Measurements from ENCODE around the gene CDC5L.
A peak's percentile ranks its signal among the peaks of the same experiment; 100 is the strongest.
"Not testable (repeated sequence)": the region's sequence is repeated elsewhere in the genome, so short reads cannot be mapped to it uniquely, and the experiment has no call there.

Gene CDC5L

DNA sequence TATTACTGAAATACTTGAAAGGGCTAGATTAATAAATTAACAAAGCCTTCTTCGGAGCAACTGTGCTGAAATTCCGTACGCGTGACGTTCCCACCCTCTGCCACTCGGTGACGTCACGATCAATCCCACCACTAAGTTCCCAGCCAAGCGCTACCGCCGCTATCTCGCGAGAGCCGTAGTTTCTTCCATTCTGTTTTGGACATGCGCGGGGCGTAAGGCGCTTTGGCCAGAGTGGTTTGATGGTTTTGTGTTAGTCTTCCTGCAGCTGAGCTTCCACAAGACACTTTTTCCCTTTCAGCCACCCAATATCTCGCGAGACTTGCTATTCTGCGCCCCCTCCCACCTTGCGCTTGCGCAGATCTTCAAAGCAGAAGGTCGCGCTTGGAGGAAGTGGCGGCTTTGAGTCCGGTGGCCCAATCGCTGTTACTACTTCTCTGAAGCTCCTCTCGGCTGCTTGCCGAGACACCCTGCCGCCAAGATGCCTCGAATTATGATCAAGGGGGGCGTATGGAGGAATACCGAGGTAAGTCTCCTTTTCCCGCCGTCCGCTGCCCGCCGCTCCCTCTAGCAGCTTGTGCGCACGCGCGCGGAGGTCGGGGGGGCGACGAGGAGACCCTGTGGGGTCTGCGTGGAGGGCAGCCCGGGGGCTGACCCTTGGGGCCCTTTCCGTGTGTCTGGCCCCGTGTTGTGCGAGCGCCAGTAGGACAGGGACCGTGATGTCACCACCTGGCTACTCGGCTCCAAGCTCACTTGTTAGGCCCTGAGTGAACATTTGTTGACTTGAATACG lies at the start of gene CDC5L:
Gene CDC5L, plus strand, starts transcription at position 361 of the 789 bp plus-strand sequence. Its CDS starts 118 bp downstream, at position 479.
- DNase-seq = peak; percentile 90

DNA sequence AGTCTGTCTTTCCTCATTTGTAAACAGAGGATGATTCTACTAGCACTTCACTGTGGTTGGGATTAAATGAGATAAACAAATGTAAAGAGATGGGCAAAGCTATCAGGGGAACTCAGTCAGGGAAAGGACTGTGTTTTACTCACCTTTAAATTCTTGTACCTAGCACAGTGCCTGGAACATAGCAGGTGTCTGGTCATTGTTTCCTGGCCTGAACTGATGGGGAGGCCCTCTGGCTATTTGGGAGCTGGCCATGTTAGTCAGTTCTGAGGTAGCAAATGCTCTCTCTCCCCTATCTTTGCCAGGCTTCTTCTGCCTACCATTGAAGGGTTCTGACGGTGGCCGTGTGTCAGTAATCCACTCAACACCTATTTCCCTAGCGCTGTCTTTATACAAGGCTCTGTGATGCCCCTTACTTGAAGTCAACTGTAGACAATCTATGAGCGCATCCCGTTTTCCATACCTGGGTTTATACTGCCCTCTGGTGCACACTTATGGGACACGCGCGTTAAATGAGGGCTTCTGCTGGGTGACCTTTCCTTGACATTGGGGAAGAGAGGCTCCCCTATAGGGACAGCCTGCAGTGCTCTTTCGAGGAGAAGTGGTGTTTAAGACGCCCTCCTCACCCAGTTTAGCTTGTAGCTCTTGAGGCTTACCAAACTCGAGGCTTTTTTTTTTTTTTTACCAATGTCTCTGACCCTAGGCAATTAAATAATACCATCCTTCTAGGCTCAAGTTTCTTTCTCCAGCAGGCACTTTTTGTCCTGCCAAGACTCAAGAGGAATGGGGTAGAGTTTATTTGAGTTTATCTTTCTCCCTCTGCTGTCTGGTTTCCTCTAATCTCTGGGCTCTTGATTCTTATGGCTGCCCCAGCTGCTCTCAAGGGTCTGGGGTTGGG lies 49.0 kb upstream of the CDC5L start:
- DNase-seq = peak; percentile 68

DNA sequence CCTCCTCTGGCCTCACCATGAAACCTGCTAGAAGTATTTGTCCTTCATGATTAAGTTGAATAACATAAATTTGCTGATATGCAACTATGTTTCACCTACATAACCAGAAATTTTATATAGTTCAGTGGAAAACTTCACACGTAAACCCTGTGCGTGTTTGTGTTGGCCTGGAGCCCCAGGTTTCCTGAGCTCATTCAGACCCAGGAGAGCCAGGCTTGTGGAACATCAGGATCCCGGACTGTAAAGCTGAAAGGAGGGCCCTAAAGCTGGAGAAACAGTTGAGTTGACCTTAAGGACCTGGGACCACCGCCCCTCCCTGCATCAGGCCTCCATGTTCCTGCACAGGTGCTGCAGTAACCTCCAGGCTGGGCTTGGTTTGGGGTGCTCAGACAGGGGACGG lies 48.2 kb upstream of the CDC5L start:
- DNase-seq = no peak

DNA sequence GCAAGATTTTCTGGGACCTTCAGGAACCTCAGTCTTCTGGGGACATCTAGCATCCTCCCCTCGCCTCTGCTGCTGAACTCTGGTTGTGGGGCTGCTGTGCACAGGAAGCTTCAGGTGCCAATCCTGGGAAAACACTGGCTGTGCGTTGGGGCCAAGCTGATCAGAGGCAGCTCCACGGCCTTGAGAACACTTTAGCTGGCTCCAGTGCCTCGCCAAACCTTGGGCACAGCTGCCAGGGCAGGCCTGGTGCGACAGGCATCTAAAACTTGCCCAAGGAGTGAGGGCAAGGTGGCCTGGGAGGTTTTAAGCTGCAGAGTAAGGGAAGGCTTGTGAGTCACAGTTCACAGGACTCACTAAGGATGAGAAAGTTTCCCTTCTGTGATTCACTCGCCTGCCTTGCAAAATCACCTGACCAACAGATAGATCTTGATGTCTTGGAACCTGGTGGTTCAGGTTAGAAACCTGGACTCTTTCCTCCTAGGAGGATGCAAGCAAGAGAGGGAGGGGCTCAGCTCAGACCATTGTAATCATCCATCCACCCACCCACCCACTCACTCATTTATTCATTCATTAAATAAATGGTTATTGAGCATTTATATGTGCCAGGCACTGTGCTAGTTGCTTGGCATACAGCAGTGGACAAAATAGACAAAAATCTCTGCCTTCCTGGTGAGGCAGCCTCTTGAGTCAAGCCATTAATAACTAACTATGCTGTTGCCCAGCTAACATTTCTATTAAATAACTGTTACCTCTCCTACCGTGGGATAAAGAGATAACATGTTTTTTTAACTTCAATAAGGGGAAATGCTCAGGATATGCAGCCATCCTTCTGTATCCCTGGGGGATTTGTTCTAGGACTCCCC lies 47.5 kb upstream of the CDC5L start:
- DNase-seq = no peak

DNA sequence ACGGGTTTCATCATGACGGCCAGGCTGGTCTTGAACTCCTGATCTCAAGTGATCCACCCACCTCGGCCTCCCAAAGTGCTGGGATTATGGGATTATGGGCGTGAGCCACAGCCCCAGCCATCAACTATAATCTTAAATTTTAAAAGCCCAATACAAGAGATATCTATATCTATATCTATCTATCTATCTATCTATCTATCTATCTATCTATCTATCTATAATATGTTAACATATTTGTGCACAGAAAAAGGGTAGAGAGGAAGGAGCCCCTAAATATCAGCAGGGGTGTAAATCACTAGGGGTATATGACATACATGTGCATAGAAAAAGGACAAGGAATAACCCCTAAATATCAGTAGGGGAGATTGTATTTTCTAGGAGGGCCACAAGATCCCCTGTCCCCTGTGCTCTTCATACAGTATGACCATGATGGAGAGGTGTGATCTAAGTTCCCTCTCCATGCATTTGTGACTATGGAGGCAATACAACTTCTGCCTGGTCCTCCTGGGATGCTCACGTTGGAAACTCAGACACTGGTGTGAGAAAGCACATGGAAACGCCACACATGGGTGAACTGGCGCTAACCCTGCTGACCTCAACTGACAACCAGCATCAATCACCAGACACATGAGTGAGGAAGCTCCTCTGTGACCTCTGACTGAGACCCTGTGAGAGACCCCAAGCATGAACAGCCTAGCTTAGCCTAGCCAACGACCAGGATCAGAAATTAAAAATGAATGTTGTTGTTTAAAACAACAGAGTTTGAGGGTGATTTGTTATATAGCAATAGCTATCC lies 46.2 kb upstream of the CDC5L start:
- no peak for DNase-seq

DNA sequence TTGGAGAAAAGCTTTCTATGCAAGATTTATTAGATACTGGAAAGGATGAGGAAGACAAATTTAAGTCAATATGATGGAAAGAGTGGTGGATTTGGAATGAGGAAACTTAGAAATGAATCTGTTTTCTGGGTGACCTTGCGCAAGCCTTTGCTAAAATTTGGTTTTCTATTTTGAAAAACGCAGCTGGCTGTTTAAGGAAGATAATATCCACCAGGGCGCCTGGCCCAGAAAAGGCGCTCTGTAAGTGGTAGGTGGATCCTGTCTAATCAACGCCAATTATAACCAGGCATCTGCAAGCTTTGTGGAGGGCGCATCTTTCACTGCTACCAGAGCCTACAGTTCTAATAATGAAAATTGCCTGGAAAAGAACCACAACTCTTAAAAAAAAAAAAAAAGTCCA lies 45.5 kb upstream of the CDC5L start:
- no peak for DNase-seq

DNA sequence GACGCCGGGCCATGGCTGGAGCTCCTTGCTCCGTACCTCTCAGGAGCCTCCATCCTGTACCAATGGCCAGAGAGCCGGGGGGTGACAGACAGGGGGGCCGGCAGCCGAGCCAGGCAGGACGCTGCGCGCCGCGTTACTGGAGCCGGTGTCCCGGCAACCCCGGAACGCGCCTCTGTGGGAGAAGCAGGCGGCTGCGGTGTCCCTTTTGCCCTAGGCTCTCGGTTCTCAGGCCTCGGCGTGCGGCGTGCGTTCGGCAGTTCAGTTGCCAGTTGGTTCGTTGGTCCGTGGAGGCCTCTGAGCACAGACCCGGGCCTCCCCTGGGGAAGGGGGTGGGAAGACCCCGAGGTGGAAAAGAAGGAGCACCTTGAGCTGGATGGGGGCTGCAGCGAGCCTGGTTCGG lies 45.0 kb upstream of the CDC5L start, which contains the start of gene SPATS1:
Gene SPATS1, plus strand, starts transcription at position 162 of the 400 bp plus-strand sequence. CDS start 446 bp downstream, outside the sequence.
- DNase-seq = no peak

DNA sequence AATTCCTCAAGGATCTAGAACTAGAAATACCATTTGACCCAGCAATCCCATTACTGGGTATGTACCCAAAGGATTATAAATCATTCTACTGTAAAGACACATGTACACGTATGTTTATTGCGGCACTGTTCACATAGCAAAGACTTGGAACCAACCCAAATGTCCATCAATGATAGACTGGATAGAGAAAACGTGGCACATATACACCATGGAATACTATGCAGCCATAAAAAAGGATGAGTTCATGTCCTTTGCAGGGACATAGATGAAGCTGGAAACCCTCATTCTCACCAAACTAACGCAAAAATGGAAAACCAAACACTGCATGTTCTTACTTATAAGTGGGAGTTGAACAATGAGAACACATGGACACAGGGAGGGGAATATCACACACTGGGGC lies 40.7 kb upstream of the CDC5L start:
- DNase-seq = not testable (repeated sequence)

DNA sequence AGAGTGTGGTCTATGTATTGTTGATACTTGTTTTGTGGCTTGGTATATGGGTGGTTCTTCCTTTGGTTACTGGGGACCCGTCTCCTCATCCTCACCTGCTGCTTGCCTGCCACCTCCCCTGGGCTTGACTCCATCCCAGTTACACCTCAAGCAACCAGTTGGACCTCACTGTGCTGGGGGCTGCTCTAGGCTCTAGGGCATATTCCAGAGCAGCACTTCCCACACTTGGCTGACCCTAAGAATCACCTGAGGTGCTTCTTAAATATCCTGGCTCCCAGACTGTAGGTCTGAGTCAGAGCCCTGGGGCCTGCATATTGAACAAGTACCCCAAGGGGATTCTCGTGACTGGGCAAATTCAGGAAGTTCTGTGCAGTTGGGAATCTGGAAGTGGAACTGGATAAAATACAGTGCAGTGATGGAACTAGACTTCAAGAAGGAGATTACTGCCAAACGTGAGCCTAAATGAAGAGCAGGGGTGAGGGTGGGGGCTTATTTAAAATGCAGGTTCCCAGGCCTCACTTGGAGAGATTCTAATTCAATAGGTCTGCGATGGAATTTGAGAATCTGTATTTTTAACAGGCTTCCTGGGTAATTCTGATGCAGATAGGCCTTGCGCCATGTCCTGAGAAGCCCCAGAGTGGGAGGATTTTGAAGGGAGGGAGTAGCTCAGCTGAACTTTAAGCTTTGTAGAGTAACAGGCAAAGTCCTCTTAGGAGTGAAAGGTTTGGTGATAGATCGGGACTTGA lies 37.4 kb upstream of the CDC5L start:
- DNase-seq = no peak

DNA sequence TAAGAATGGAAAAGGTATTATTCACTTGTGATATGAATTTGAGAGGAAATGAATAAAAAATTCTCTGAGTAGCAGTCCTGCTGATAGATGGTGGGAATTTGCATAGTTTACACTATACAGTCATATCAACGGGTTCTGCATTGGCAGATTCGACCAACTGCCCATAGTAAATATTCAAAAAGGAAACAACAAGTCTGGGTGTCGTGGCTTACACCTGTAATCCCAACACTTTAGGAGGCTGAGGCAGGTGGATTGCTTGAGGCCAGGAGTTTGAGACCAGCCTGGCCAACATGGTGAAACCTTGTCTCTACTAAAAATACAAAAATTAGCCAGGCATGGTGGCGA lies 36.9 kb upstream of the CDC5L start:
- not testable (repeated sequence) for DNase-seq

DNA sequence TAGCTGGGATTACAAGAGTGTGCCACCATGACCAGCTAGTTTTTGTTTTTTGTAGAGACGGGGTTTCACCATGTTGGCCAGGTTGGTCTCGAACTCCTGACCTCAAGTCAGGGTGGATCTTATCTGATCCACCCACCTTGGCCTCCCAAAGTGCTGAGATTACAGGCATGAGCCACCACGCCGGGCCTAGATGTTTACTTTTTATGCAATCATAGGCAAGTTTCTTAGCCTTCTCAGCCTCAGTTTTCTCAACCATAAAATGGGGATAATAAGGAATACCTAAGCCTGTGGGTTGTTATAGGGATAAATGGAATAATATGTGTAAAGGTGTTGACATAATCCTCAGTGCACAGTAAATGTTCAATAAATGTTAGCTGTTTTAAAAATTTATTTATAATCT lies 35.2 kb upstream of the CDC5L start:
- no peak for DNase-seq

DNA sequence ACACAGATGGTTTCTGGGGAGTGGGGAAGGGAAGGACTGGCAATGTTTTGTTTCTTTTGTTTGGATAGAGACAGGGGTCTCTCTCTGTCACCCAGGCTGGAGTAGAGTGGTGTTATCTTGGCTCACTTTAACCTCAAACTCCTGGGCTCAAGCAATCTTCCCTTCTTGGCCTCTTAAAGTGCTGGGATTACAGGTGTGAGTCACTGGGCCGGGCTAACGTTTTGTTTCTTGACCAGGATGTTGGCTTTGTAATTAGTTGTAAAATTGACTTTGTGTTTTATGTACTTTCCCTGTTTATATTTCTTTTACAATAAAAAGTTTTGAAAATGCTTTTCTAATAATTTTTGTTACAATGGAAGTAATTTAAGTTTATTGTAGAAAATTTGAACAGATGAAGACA lies 34.2 kb upstream of the CDC5L start:
- DNase-seq = no peak

DNA sequence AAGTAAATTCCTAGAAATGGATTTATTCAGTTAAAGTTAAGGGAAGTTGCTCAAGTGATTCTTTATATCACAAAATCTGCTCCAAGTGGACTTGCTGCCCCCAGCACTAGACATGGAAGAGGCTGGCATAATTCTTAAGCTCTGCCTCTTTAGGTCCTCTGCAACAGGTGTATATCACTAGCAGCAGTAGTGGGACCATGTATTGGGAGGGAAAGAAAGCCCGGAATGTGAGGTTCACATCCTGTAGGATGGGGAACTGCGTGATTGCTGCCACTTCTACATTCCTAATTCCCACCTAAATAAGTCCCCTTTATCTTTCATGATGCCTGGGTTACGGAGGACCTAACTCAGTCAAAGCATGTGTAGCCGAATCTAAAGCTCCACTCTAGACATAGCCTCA lies 31.9 kb upstream of the CDC5L start:
- DNase-seq = no peak

DNA sequence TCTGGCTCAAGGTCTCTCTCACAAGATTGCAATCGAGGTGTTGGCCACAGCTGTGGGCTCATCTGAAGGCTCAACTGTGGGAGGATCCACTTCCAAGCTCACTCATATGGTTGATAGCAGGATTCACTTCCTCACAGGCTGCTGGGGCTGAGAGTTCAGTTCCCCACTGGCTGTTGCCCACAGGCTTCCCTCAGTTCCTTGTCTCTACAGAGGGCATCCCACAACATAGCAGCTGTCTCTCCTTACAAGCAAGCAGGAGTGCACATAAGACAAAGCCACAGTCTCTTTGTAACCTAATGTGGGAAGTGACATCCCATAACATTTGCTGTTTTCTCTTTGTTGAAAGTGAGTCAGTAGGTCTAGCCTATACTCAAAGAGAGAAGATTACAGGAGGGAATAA lies 31.0 kb upstream of the CDC5L start:
- DNase-seq = no peak

DNA sequence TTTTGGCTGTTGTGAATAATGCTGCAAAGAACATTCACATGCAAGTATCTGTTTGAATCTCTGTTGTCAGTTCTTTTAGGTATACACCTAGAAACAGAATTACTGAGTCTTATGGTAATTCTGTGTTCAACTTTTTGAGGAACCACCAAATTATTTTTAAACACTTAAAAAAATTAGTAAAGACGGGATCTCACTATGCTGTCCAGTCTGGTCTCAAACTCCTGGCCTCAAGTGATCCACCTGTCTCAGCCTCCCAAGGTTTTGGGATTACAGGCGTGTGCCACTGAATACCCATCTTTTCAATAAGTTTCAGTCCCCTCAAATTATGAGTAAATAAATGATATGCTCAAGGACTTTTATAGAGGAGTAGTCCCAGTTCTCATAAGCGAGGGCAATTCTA lies 27.5 kb upstream of the CDC5L start:
- DNase-seq = no peak

DNA sequence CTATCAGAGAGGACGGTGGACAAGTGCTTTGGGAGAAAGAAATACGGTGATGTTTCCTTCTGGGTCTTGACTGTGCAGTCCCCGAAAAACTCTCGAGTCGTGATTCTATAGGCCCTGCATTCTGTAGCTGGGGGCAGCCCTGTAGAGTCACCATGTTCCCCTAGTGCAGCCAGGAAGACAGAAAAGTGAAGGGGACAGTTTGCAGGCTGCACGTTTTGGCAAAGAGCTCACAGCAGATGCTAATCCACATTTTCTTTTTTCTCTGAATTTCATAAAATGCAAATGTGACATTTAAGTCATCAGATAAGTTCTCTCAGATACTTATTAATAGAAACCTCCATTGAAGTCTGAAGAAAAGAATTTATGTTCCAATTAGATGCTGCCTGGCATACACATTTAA lies 25.6 kb upstream of the CDC5L start:
- no peak for DNase-seq

DNA sequence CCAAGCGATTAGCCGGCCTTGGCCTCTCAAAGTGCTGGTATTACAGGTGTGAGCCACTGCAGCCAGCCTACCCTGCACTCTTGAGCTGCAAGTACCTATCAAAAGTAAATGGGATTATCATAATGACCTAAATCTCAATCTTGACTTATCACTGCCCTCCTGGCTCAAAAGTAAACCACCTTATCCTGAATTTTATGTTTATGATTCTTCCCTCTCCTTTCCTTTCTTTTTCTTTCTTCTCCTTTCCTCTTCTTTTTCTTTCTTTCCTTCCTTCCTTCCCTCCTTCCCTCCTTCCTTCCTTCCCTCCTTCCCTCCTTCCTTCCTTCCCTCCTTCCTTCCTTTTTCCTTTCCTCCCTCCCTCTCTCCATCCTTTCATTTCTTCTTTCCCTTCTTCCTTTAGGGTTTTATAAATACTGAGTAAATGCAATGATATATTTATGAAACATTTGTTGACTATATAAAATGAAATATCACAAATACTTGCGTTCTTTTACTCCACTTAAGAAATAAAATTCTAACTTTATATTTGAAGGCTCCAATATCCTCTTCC lies 24.1 kb upstream of the CDC5L start:
- DNase-seq = no peak

DNA sequence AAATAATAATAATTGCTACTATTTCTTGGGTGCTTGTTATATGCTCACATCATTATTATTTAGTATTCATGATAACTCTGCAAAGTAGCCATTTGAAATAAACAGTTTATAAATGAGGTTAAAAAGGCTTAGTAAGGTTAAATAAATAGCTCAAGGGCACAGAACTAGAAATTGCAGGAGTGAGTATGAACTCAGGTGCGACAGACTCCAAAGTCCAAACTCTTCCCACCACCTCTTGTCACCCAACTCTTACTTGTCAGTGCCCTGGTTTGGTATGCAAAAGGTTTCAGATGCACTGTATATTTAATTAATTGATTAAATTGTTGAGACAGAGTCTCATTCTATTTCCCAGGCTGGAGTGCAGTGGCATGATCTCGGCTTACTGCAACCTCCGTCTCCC lies 20.7 kb upstream of the CDC5L start:
- DNase-seq = no peak

DNA sequence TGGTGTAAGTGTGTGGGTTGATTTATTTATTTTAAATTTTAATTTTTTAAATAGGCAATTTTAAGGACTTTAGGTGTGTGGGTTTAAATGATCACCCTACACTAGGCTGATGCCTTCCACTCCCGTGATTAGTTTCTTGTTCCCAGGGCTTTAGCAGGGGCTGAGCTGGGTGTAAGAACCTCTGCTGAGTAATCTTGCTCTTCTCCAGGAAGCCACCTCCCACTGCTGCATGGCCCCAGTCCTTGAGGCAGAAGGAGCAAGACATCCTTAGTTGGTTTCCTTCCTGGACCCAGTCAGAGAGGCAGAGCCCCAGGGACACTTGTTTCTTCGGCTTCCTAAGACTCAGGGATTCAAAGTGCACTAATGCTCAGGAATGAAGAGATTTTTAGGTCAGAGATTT lies 19.8 kb upstream of the CDC5L start:
- no peak for DNase-seq

DNA sequence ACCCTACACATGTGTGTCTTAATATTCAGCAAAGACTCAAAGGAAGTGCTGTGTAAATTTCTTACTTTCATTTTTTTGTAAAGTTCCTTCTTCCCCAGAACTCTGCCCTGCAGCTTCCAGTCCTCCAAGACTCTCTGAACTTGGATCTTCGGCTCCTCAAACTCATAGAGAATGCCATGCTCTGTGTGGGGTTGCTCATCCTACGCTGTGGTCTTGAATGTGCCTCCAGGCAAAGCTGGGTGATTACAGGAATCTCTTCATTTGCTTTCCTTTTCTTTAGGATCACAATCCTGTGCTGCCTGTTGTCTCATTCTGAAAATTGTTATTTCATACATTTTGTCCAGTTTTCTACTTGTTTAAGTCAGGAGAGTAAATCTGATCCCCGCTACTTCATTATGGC lies 14.5 kb upstream of the CDC5L start:
- DNase-seq = no peak

DNA sequence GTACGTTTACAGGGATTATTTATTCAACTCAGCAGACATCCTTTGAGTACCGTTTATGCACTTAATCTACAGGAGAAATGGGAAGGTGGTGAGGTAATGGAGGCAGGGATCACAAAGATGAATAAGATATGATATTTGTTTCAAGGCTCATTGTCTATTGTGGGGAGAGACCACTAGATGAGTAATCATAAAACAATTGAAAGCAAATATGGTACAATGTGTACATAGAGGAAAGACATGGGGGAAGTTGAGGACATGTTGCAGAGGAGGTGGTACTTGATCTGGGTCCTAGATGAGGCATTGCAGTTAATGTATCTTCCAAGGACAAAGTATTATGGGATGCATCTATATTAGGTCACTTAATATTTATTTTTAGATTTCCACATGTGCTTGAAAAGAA lies 13.7 kb upstream of the CDC5L start:
- no peak for DNase-seq
